B cell (primary cell): ENCODE measurements around the gene FAM43A. TPM values are rescaled to one million over a fixed set of nuclear protein-coding genes. Genes with fewer than 3 reads are reported as not detected.

ENCODE experiments used
- ATAC-seq: fragments of 200-7000 bp; cut with Tn5 transposase; one replicate; pipeline ENCODE4 v1.10.0; 2021; ENCODE audit warnings: low read depth, mild to moderate bottlenecking, moderate number of reproducible peaks, moderate library complexity
- CTCF ChIA-PET: fragments of 350-600 bp; sonication (Branson Sonifier 250); formaldehyde crosslinking; loops from one replicate; lab custom pipeline; 2021; ENCODE audit warnings: antibody characterized with exemption, inconsistent platforms; lab: Charles Lee
- POLR2A ChIA-PET: fragments of 350-600 bp; sonication (Branson Sonifier 250); formaldehyde crosslinking; loops from one replicate; lab custom pipeline; 2021; ENCODE audit warnings: antibody characterized with exemption; lab: Charles Lee
- DNase-seq: peaks from one replicate; pipeline ENCODE4 v3.0.0; 2013
- H2AFZ ChIP-seq: 2 replicates; pipeline ENCODE4 v1.6.1; 2012; ENCODE audit warnings: mild to moderate bottlenecking, low read depth, low read length; ENCODE audit not compliant: insufficient read depth, poor library complexity, severe bottlenecking
- H3K27ac ChIP-seq, 2 donors: 1 replicate in 1 of 2; 2 replicates in 1 of 2; pipeline ENCODE4 v1.5.1; 2012 to 2013; ENCODE audit warnings: low read length in 2 of 2, mild to moderate bottlenecking in 2 of 2, moderate library complexity in 1 of 2
- H3K27me3 ChIP-seq, 4 experiments: fragments of 200-600 bp in 1 of 4; sonication (generic) in 1 of 4; replicated peaks in 1 of 4; 1 replicate in 2 of 4; 2 replicates in 2 of 4; pipeline versions ENCODE4 v1.6.1 to v1.7.0; 2013 to 2016; ENCODE audit warnings: low read length in 3 of 4, mild to moderate bottlenecking in 2 of 4, mixed read lengths in 1 of 4, moderate library complexity in 1 of 4; ENCODE audit not compliant: insufficient read depth in 4 of 4, control insufficient read depth in 3 of 4; ENCODE audit errors: control extremely low read depth in 1 of 4
- H3K36me3 ChIP-seq, 2 experiments: replicated peaks in 1 of 2; 1 replicate in 1 of 2; 2 replicates in 1 of 2; pipeline versions ENCODE4 v1.6.1 to v1.7.1; 2013; ENCODE audit warnings: low read length in 1 of 2; ENCODE audit not compliant: insufficient read depth in 2 of 2, control insufficient read depth in 1 of 2; ENCODE audit errors: control extremely low read depth in 1 of 2, extremely low read depth in 1 of 2
- H3K4me1 ChIP-seq, 2 donors: fragments of 200-600 bp in 1 of 2; sonication (generic) in 1 of 2; 1 replicate in 1 of 2; 2 replicates in 1 of 2; pipeline versions ENCODE4 v1.5.1 to v1.6.1; 2013 to 2017; ENCODE audit warnings: low read length in 2 of 2; ENCODE audit not compliant: control insufficient read depth in 2 of 2, insufficient read depth in 2 of 2
- H3K4me2 ChIP-seq: replicated peaks from 2 replicates; pipeline ENCODE3; 2012; ENCODE audit warnings: mild to moderate bottlenecking, low read depth, low read length; ENCODE audit not compliant: poor library complexity, severe bottlenecking
- H3K4me3 ChIP-seq, 5 experiments: fragments of 200-600 bp in 1 of 5; sonication (generic) in 1 of 5; 1 replicate in 3 of 5; 2 replicates in 2 of 5; pipeline versions ENCODE4 v1.5.1 to v1.7.0; 2011 to 2016; ENCODE audit warnings: low read length in 4 of 5, mild to moderate bottlenecking in 4 of 5, low read depth in 2 of 5, control low read depth in 1 of 5, moderate library complexity in 1 of 5; ENCODE audit not compliant: insufficient read depth in 1 of 5; ENCODE audit errors: control extremely low read depth in 1 of 5, extremely low read depth in 1 of 5
- H3K79me2 ChIP-seq: fragments of 200-600 bp; sonication (generic); one replicate; pipeline ENCODE4 v1.6.0; 2016; ENCODE audit warnings: low read length; ENCODE audit not compliant: control insufficient read depth, insufficient read depth
- H3K9ac ChIP-seq: fragments of 200-600 bp; sonication (generic); 2 replicates; pipeline ENCODE4 v1.6.1; 2017; ENCODE audit warnings: mild to moderate bottlenecking, low read length, moderate library complexity
- H3K9me3 ChIP-seq, 3 donors: one replicate each; pipeline versions ENCODE4 v1.6.1 to v1.7.1; 2013; ENCODE audit warnings: low read length in 2 of 3; ENCODE audit not compliant: control insufficient read depth in 2 of 3, insufficient read depth in 1 of 3; ENCODE audit errors: control extremely low read depth in 1 of 3
- H4K20me1 ChIP-seq: 2 replicates; pipeline ENCODE4 v1.6.0; 2012; ENCODE audit warnings: mild to moderate bottlenecking, low read length; ENCODE audit not compliant: insufficient read depth, control insufficient read depth, poor library complexity, severe bottlenecking
- H3K27ac Mint-ChIP-seq: one replicate; pipeline ENCODE4 v1.8.0; 2021; ENCODE audit warnings: mixed read lengths
- H3K27me3 Mint-ChIP-seq: one replicate; pipeline ENCODE4 v1.8.0; 2021; ENCODE audit warnings: mixed read lengths
- H3K4me1 Mint-ChIP-seq: one replicate; pipeline ENCODE4 v1.8.0; 2021; ENCODE audit warnings: mixed read lengths
- H3K4me3 Mint-ChIP-seq: one replicate; pipeline ENCODE4 v1.8.0; 2021; ENCODE audit warnings: mixed read lengths
- H3K9me3 Mint-ChIP-seq: one replicate; pipeline ENCODE4 v1.8.0; 2022; ENCODE audit warnings: mixed read lengths; ENCODE audit not compliant: insufficient read depth
- EZH2 ChIP-seq: IDR thresholded peaks from 2 replicates; pipeline ENCODE4 v1.6.1; 2012; ENCODE audit warnings: borderline replicate concordance, low read depth, mild to moderate bottlenecking, moderate library complexity, low read length; ENCODE audit not compliant: insufficient read depth, poor library complexity, severe bottlenecking
- WGBS: methylation state at CpG from one replicate; pipeline ENCODE4 v1.1.5; 2013; ENCODE audit warnings: missing lambda C conversion rate; ENCODE audit not compliant: insufficient coverage; 5-methylcytosine and 5-hydroxymethylcytosine counted together
- intact Hi-C: fragments of 100-400 bp; cut with micrococcal nuclease; formaldehyde crosslinking; loops from one replicate; pipeline ENCODE4 v1.10.0; 2022
- polyA plus RNA-seq: library from polyadenylated mRNA; depleted of rRNA; stranded (reverse); fragments of >200 nt; gene quantifications from 2 replicates; pipeline ENCODE4 v1.2.3, GENCODE V29; 2012
- total RNA-seq, 2 donors: library from RNA; stranded (reverse); fragments of 120-200 nt in 1 of 2; gene quantifications; 1 replicate in 1 of 2; 2 replicates in 1 of 2; pipeline versions ENCODE4 v1.2.3 to v1.2.4, GENCODE V29; 2013 to 2022
- TF ChIP-seq, protein P1 (sequence below): fragments of 200-600 bp; IDR thresholded peaks from one replicate; pipeline ENCODE4 v1.8.0; 2022; ENCODE audit warnings: antibody characterized with exemption, mild to moderate bottlenecking

FAM43A gene
- total and polyA plus RNA-seq, 2 donors (not counting 1 experiment from before 2014, with no cell fraction given) = 17.1 to 78.6 TPM

DNA sequence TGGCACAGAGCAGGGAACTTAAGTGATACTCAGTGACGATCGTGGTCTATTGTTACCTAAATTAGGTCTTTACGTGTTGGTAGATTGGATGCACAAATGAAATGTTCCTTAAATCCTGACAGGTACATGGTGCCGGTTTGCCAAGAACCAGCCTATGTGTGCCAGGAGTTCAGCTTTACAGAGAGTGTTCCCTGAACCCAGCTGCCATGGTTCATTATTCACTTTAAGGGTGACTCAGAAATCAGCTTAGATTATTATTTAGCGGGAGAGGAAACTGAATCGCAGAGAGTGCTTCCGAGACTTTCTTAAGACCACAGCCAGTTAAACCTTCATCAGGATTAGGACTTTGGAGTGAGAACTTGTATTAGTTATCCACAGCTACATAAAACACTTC is 21.5 kb downstream of the FAM43A start:
- H3K79me2 ChIP-seq = no peaks in the 10 kb centered on the region
- Mint-ChIP-seq H3K27me3 (peaks cover 3% of the 10 kb centered on the region), H3K4me1 (no peaks in the 10 kb centered on the region), H3K27ac (no peak overlapping the region), H3K9me3 (no peaks in the 10 kb centered on the region), H3K4me3 (no peak overlapping the region)
- H3K4me1 ChIP-seq = no peaks in the 10 kb centered on the region
- ChIA-PET CTCF (interaction anchor here (0.9 to 1.7 kb wide), 2 partner anchors 19 to 24 kb away, joined by 3 read pairs; no protein-coding TSS in a partner anchor), POLR2A (no interaction called here)
- TF ChIP-seq EZH2 = no peak
- TF ChIP-seq, protein P1, sequence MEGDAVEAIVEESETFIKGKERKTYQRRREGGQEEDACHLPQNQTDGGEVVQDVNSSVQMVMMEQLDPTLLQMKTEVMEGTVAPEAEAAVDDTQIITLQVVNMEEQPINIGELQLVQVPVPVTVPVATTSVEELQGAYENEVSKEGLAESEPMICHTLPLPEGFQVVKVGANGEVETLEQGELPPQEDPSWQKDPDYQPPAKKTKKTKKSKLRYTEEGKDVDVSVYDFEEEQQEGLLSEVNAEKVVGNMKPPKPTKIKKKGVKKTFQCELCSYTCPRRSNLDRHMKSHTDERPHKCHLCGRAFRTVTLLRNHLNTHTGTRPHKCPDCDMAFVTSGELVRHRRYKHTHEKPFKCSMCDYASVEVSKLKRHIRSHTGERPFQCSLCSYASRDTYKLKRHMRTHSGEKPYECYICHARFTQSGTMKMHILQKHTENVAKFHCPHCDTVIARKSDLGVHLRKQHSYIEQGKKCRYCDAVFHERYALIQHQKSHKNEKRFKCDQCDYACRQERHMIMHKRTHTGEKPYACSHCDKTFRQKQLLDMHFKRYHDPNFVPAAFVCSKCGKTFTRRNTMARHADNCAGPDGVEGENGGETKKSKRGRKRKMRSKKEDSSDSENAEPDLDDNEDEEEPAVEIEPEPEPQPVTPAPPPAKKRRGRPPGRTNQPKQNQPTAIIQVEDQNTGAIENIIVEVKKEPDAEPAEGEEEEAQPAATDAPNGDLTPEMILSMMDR = no peak
- DNase-seq (no peak), ATAC-seq (no peak)
- H4K20me1 ChIP-seq = no peaks in the 10 kb centered on the region
- H3K36me3 ChIP-seq = no peaks in the 10 kb centered on the region
- H2AFZ ChIP-seq = no peak overlapping the region
- 97% methylated on average over 4 of the region's 7 CpGs for WGBS
- H3K4me2 ChIP-seq = no peak overlapping the region
- peaks cover 0 to 3% (median 0%) of the 10 kb centered on the region in 4 experiments for H3K27me3 ChIP-seq
- no peak overlapping the region for H3K9ac ChIP-seq
- peaks cover 0 to 7% (median 4%) of the 10 kb centered on the region in 3 donors for H3K9me3 ChIP-seq
- intact Hi-C loops = no loop called here
- no peak overlapping the region for H3K27ac ChIP-seq
- H3K4me3 ChIP-seq = no peak overlapping the region

DNA sequence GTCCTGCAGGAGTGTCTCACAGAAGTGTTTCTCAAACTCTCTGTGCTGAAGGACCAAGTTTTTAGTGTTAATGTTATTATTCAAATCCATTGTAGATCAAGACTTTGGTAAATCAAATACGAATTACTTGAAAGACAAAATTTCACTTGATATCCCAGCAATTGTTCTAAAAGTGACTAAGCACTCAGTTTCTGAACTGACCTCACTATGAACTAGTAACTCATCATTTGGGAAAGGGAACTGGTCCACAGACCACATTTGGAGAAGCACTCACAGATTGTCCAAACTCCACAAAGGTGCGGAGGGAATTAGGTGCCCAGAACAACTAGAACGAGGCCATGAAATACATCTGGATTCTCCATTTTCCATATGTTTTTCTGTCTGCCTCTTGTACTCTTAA is 25.6 kb downstream of the FAM43A start:
- Histone ChIP-seq H3K79me2 (no peaks in the 10 kb centered on the region), H3K4me2 (no peak overlapping the region), H4K20me1 (no peaks in the 10 kb centered on the region), H3K27ac (no peak overlapping the region), H3K4me3 (no peak overlapping the region), H3K36me3 (no peaks in the 10 kb centered on the region), H2AFZ (no peak overlapping the region), H3K9ac (no peak overlapping the region), H3K27me3 (peaks cover 0 to 3% (median 0%) of the 10 kb centered on the region in 4 experiments), H3K9me3 (peaks cover 0 to 7% (median 4%) of the 10 kb centered on the region in 3 donors), H3K4me1 (no peaks in the 10 kb centered on the region)
- 100% methylated on average over 3 of the region's 3 CpGs for WGBS
- intact Hi-C loops = no loop called here
- TF ChIP-seq, protein P1 = no peak
- no peak for TF ChIP-seq EZH2
- Mint-ChIP-seq H3K4me3 (no peak overlapping the region), H3K9me3 (no peaks in the 10 kb centered on the region), H3K4me1 (no peaks in the 10 kb centered on the region), H3K27me3 (peaks cover 5% of the 10 kb centered on the region), H3K27ac (no peak overlapping the region)
- DNase-seq (no peak), ATAC-seq (no peak)
- POLR2A ChIA-PET = no interaction called here
- CTCF ChIA-PET = no interaction called here
